HT1080 (cell line): ENCODE results near the gene RPL10. TPM values are rescaled to one million over a fixed set of nuclear protein-coding genes. Genes with fewer than 3 reads are reported as not detected.

Experiments used
- DNase-seq: peaks from one replicate; pipeline ENCODE4 v3.0.0-alpha.2; 2015; ENCODE audit warnings: low read depth
- small RNA-seq: library from RNA; depleted of rRNA; stranded (forward); fragments of <200 nt; gene quantifications from one replicate; pipeline ENCODE3, GENCODE V24; 2014
- total RNA-seq: library from RNA; depleted of rRNA; stranded (reverse); fragments of >200 nt; shearing (Covaris generic); gene quantifications from 2 replicates; pipeline ENCODE4 v1.2.3, GENCODE V29; 2014; rRNA removed

Gene RPL10
- total RNA-seq, 1 experiment from 2014 or later: 3,228 TPM

GRCh38 chrX:154443992-154444754 lies 46.0 kb downstream of the RPL10 start, which contains the start of gene FAM50A:
TSS of gene FAM50A (plus strand) at chrX:154444141. CDS start at chrX:154444236, 95 bp downstream.
- no peak for DNase-seq

- DNase-seq: no peak
Observed at GRCh38 chrX:154444755-154445246, 46.6 kb downstream of the RPL10 start.

- DNase-seq: no peak
Observed at GRCh38 chrX:154445776-154446175, 47.6 kb downstream of the RPL10 start.

GRCh38 chrX:154446430-154446829 lies 48.3 kb downstream of the RPL10 start:
- no peak for DNase-seq

GRCh38 chrX:154448484-154448883 lies 50.3 kb downstream of the RPL10 start:
- no peak for DNase-seq

- no peak for DNase-seq
Observed at GRCh38 chrX:154449618-154450017, 51.4 kb downstream of the RPL10 start.

- DNase-seq: no peak
Observed at GRCh38 chrX:154450312-154450711, 52.1 kb downstream of the RPL10 start.

Small RNAs within 50 kb of the gene (small RNA-seq; reads per million reads assigned to genes)
- gene MIR6858: not detected
- not detected for gene SNORA70

Other genes starting within 250 kb of the RPL10 start
- gene OPN1MW, start 215.8 kb upstream of the RPL10 start, total RNA-seq: not detected in 2 replicates
- not detected in 2 replicates for gene OPN1MW2, start 178.6 kb upstream of the RPL10 start, total RNA-seq
- not detected in 2 replicates for gene OPN1MW3, start 140.8 kb upstream of the RPL10 start, total RNA-seq
- not detected in 2 replicates for gene TEX28, start 103.3 kb upstream of the RPL10 start, total RNA-seq
- gene TKTL1, start 102.6 kb upstream of the RPL10 start, total RNA-seq: not detected in 2 replicates
- 1,291 and 1,336 TPM in 2 replicates for gene FLNA, start 23.7 kb upstream of the RPL10 start, total RNA-seq
- gene EMD, start 19.1 kb upstream of the RPL10 start, total RNA-seq: 33.2 and 41.5 TPM in 2 replicates
- gene DNASE1L1, start 10.9 kb downstream of the RPL10 start, total RNA-seq: 52.7 and 59.7 TPM in 2 replicates
- gene TAFAZZIN, start 13.2 kb downstream of the RPL10 start, total RNA-seq: 16.6 and 24.8 TPM in 2 replicates
- 30.5 and 44.4 TPM in 2 replicates for gene ATP6AP1, start 30.3 kb downstream of the RPL10 start, total RNA-seq
- 64.4 and 92.9 TPM in 2 replicates for gene GDI1, start 38.8 kb downstream of the RPL10 start, total RNA-seq
- gene FAM50A, start 45.8 kb downstream of the RPL10 start, total RNA-seq: 36.6 and 37.4 TPM in 2 replicates
- gene PLXNA3, start 59.9 kb downstream of the RPL10 start, total RNA-seq: 3.4 and 4.0 TPM in 2 replicates
- gene LAGE3, start 80.9 kb downstream of the RPL10 start, total RNA-seq: 37.4 and 40.2 TPM in 2 replicates
- gene UBL4A, start 88.2 kb downstream of the RPL10 start, total RNA-seq: 54.5 and 61.7 TPM in 2 replicates
- gene SLC10A3, start 92.3 kb downstream of the RPL10 start, total RNA-seq: 26.9 and 28.0 TPM in 2 replicates
- gene FAM3A, start 117.9 kb downstream of the RPL10 start, total RNA-seq: 20.2 and 22.9 TPM in 2 replicates
- gene G6PD, start 148.5 kb downstream of the RPL10 start, total RNA-seq: 51.6 and 63.7 TPM in 2 replicates
- gene IKBKG, start 149.2 kb downstream of the RPL10 start, total RNA-seq: 31.9 and 45.0 TPM in 2 replicates
- 130 and 312 TPM in 2 replicates for gene CTAG1A, start 186.8 kb downstream of the RPL10 start, total RNA-seq
- gene CTAG1B, start 220.9 kb downstream of the RPL10 start, total RNA-seq: 11.9 and 128 TPM in 2 replicates